ENCODE data around the gene BLID.

BLID gene

GRCh38 chr11:122094836-122095235, 21.2 kb downstream of the BLID start:
- H3K27ac ChIP-seq, result no peak overlapping the region
- no peaks in the 10 kb centered on the region for H3K36me3 ChIP-seq (ENCODE audit: control insufficient read depth, insufficient read depth, low read length)
- no peaks in the 10 kb centered on the region for H3K9me3 ChIP-seq (ENCODE audit: control insufficient read depth, low read length)
- no peak overlapping the region for H3K9ac ChIP-seq
- no peaks in the 10 kb centered on the region for H3K4me1 ChIP-seq
- no peaks in the 10 kb centered on the region for H3K79me2 ChIP-seq
- no peak overlapping the region for H3K4me2 ChIP-seq (ENCODE audit: low read length)
- H2AFZ ChIP-seq, result no peak overlapping the region
- H3K4me3 ChIP-seq (ENCODE audit: low read depth, low read length), result no peak overlapping the region
- H3K27me3 ChIP-seq (ENCODE audit: control insufficient read depth, insufficient read depth, low read length), result no peaks in the 10 kb centered on the region
- no peak for TF ChIP-seq CTCF (IDR thresholded peaks at IDR 0.05)

GRCh38 chr11:122093731-122094275, 22.2 kb downstream of the BLID start:
- Histone ChIP-seq H3K27me3 (ENCODE audit: control insufficient read depth, insufficient read depth, low read length) (no peaks in the 10 kb centered on the region), H3K4me1 (no peaks in the 10 kb centered on the region), H2AFZ (no peak overlapping the region), H3K27ac (no peak overlapping the region), H3K9me3 (ENCODE audit: control insufficient read depth, low read length) (no peaks in the 10 kb centered on the region), H3K36me3 (ENCODE audit: control insufficient read depth, insufficient read depth, low read length) (no peaks in the 10 kb centered on the region), H3K4me3 (ENCODE audit: low read depth, low read length) (no peak overlapping the region), H3K4me2 (ENCODE audit: low read length) (no peak overlapping the region), H3K79me2 (no peaks in the 10 kb centered on the region), H3K9ac (no peak overlapping the region)
- no peak for TF ChIP-seq CTCF (IDR thresholded peaks at IDR 0.05)

GRCh38 chr11:122091835-122092234, 24.2 kb downstream of the BLID start:
- no peak overlapping the region for H3K4me3 ChIP-seq (ENCODE audit: low read depth, low read length)
- H3K9ac ChIP-seq, result no peak overlapping the region
- H3K27me3 ChIP-seq (ENCODE audit: control insufficient read depth, insufficient read depth, low read length), result no peaks in the 10 kb centered on the region
- no peak overlapping the region for H3K27ac ChIP-seq
- H3K9me3 ChIP-seq (ENCODE audit: control insufficient read depth, low read length), result no peaks in the 10 kb centered on the region
- no peak for TF ChIP-seq CTCF (IDR thresholded peaks at IDR 0.05)
- H3K79me2 ChIP-seq, result no peaks in the 10 kb centered on the region
- no peaks in the 10 kb centered on the region for H3K4me1 ChIP-seq
- H2AFZ ChIP-seq, result no peak overlapping the region
- no peak overlapping the region for H3K4me2 ChIP-seq (ENCODE audit: low read length)
- no peaks in the 10 kb centered on the region for H3K36me3 ChIP-seq (ENCODE audit: control insufficient read depth, insufficient read depth, low read length)

GRCh38 chr11:122089111-122089510, 26.9 kb downstream of the BLID start:
- Histone ChIP-seq H3K27me3 (ENCODE audit: control insufficient read depth, insufficient read depth, low read length) (no peaks in the 10 kb centered on the region), H3K9me3 (ENCODE audit: control insufficient read depth, low read length) (no peaks in the 10 kb centered on the region), H2AFZ (no peak overlapping the region), H3K9ac (no peak overlapping the region), H3K36me3 (ENCODE audit: control insufficient read depth, insufficient read depth, low read length) (no peaks in the 10 kb centered on the region), H3K4me2 (ENCODE audit: low read length) (no peak overlapping the region), H3K4me3 (ENCODE audit: low read depth, low read length) (no peak overlapping the region), H3K4me1 (no peaks in the 10 kb centered on the region), H3K79me2 (no peaks in the 10 kb centered on the region), H3K27ac (no peak overlapping the region)
- TF ChIP-seq CTCF (IDR thresholded peaks at IDR 0.05), result no peak

GRCh38 chr11:122085712-122086111, 30.3 kb downstream of the BLID start:
- no peaks in the 10 kb centered on the region for H3K9me3 ChIP-seq (ENCODE audit: control insufficient read depth, low read length)
- H2AFZ ChIP-seq, result no peak overlapping the region
- no peak overlapping the region for H3K27ac ChIP-seq
- no peak overlapping the region for H3K9ac ChIP-seq
- H3K27me3 ChIP-seq (ENCODE audit: control insufficient read depth, insufficient read depth, low read length), result no peaks in the 10 kb centered on the region
- no peaks in the 10 kb centered on the region for H3K36me3 ChIP-seq (ENCODE audit: control insufficient read depth, insufficient read depth, low read length)
- TF ChIP-seq CTCF (IDR thresholded peaks at IDR 0.05), result no peak
- no peaks in the 10 kb centered on the region for H3K79me2 ChIP-seq
- H3K4me2 ChIP-seq (ENCODE audit: low read length), result no peak overlapping the region
- no peaks in the 10 kb centered on the region for H3K4me1 ChIP-seq
- H3K4me3 ChIP-seq (ENCODE audit: low read depth, low read length), result no peak overlapping the region
